Measurements from ENCODE around the gene GRM7. TPM values are rescaled to one million over a fixed set of nuclear protein-coding genes. Genes with fewer than 3 reads are reported as not detected.

GRM7 gene
- total RNA-seq, 3 donors from 2014 or later, result 0.59 to 1.3 (median 1.1) TPM

GRCh38 chr3:7588236-7588635, 727.3 kb downstream of the GRM7 start:
- Histone ChIP-seq H3K9me3 (no peaks in the 10 kb centered on the region), H3K36me3 (no peaks in the 10 kb centered on the region), H3K27me3 (no peaks in the 10 kb centered on the region), H3K4me1 (no peaks in the 10 kb centered on the region), H3K4me3 (no peak overlapping the region), H3K27ac (no peak overlapping the region)
- TF ChIP-seq POLR2A (IDR thresholded peaks at IDR 0.05) (no peak), POLR2AphosphoS5 (IDR thresholded peaks at IDR 0.05) (no peak), CTCF (IDR thresholded peaks at IDR 0.05) (no peak)
- no peak for DNase-seq (ENCODE audit: low spot score in 2 of 2)
- intact Hi-C loops (cut with DNase I; ENCODE audit: low total_unique reads), result no loop called here

GRCh38 chr3:7589526-7589925, 728.6 kb downstream of the GRM7 start:
- no peak for DNase-seq (ENCODE audit: low spot score in 2 of 2)
- Histone ChIP-seq H3K9me3 (no peaks in the 10 kb centered on the region), H3K4me3 (no peak overlapping the region), H3K36me3 (no peaks in the 10 kb centered on the region), H3K27ac (no peak overlapping the region), H3K4me1 (no peaks in the 10 kb centered on the region), H3K27me3 (no peaks in the 10 kb centered on the region)
- intact Hi-C loops (cut with DNase I; ENCODE audit: low total_unique reads), result no loop called here
- TF ChIP-seq POLR2A (IDR thresholded peaks at IDR 0.05), result no peak
- TF ChIP-seq CTCF (IDR thresholded peaks at IDR 0.05), result no peak

GRCh38 chr3:7602297-7602696, 741.4 kb downstream of the GRM7 start:
- Histone ChIP-seq H3K27ac (no peak overlapping the region), H3K9me3 (no peaks in the 10 kb centered on the region), H3K4me3 (no peak overlapping the region), H3K36me3 (no peaks in the 10 kb centered on the region), H3K27me3 (no peaks in the 10 kb centered on the region), H3K4me1 (no peaks in the 10 kb centered on the region)
- intact Hi-C loops (cut with DNase I; ENCODE audit: low total_unique reads), result no loop called here
- DNase-seq (ENCODE audit: low spot score in 2 of 2), result no peak
- TF ChIP-seq POLR2A (IDR thresholded peaks at IDR 0.05) (no peak), POLR2AphosphoS5 (IDR thresholded peaks at IDR 0.05) (no peak), CTCF (IDR thresholded peaks at IDR 0.05) (no peak)

GRCh38 chr3:7607083-7607482, 746.2 kb downstream of the GRM7 start:
- TF ChIP-seq POLR2AphosphoS5 (IDR thresholded peaks at IDR 0.05), result no peak
- no peak for TF ChIP-seq CTCF (IDR thresholded peaks at IDR 0.05)
- no peak for TF ChIP-seq POLR2A (IDR thresholded peaks at IDR 0.05)

GRCh38 chr3:7607676-7608075, 746.8 kb downstream of the GRM7 start:
- Histone ChIP-seq H3K27me3 (no peaks in the 10 kb centered on the region), H3K9me3 (no peaks in the 10 kb centered on the region), H3K36me3 (no peaks in the 10 kb centered on the region), H3K4me1 (no peaks in the 10 kb centered on the region), H3K4me3 (no peak overlapping the region), H3K27ac (no peak overlapping the region)
- no peak for DNase-seq (ENCODE audit: low spot score in 2 of 2)
- intact Hi-C loops (cut with DNase I; ENCODE audit: low total_unique reads), result no loop called here
- no peak for TF ChIP-seq POLR2A (IDR thresholded peaks at IDR 0.05)
- no peak for TF ChIP-seq CTCF (IDR thresholded peaks at IDR 0.05)
- no peak for TF ChIP-seq POLR2AphosphoS5 (IDR thresholded peaks at IDR 0.05)

More at GRCh38 chr3:7607083-7607482, 746.2 kb downstream of the GRM7 start:
- DNase-seq (ENCODE audit: low spot score in 2 of 2), result no peak
- Histone ChIP-seq H3K27ac (no peak overlapping the region), H3K36me3 (no peaks in the 10 kb centered on the region), H3K9me3 (no peaks in the 10 kb centered on the region), H3K4me3 (no peak overlapping the region), H3K27me3 (no peaks in the 10 kb centered on the region), H3K4me1 (no peaks in the 10 kb centered on the region)
- intact Hi-C loops (cut with DNase I; ENCODE audit: low total_unique reads), result no loop called here
